Gastroesophageal sphincter (tissue), 3 donors: ENCODE data around the gene VTI1A.

Experiments
- CTCF ChIP-seq, 4 experiments: fragments of 200-600 bp in 2 of 4; fragments of 450-650 bp in 2 of 4; sonication (generic) in 1 of 4; IDR thresholded peaks; one replicate each; pipeline ENCODE4 v1.5.1; 2017 to 2019; ENCODE audit warnings: antibody characterized with exemption in 4 of 4, mild to moderate bottlenecking in 2 of 4, moderate library complexity in 2 of 4
- EP300 ChIP-seq: sonication (generic); formaldehyde crosslinking; IDR thresholded peaks from one replicate; pipeline ENCODE4 v1.6.1; 2017; ENCODE audit warnings: antibody characterized with exemption, mild to moderate bottlenecking
- POLR2A ChIP-seq, 2 donors: fragments of 450-650 bp; IDR thresholded peaks; one replicate each; pipeline ENCODE4 v1.6.1; 2017; ENCODE audit warnings: antibody characterized with exemption in 2 of 2, mild to moderate bottlenecking in 2 of 2, moderate library complexity in 1 of 2
- POLR2AphosphoS5 ChIP-seq: sonication (generic); formaldehyde crosslinking; IDR thresholded peaks from one replicate; pipeline ENCODE4 v1.6.1; 2017; ENCODE audit warnings: antibody characterized with exemption

GRCh38 chr10:112801004-112801403 is 354.0 kb downstream of the VTI1A start:
- TF ChIP-seq POLR2A (IDR thresholded peaks at IDR 0.05) (no peak), CTCF (IDR thresholded peaks at IDR 0.05) (no peak), POLR2AphosphoS5 (no peak), EP300 (no peak)
